ENCODE results near the gene PLEKHA3.

DNA sequence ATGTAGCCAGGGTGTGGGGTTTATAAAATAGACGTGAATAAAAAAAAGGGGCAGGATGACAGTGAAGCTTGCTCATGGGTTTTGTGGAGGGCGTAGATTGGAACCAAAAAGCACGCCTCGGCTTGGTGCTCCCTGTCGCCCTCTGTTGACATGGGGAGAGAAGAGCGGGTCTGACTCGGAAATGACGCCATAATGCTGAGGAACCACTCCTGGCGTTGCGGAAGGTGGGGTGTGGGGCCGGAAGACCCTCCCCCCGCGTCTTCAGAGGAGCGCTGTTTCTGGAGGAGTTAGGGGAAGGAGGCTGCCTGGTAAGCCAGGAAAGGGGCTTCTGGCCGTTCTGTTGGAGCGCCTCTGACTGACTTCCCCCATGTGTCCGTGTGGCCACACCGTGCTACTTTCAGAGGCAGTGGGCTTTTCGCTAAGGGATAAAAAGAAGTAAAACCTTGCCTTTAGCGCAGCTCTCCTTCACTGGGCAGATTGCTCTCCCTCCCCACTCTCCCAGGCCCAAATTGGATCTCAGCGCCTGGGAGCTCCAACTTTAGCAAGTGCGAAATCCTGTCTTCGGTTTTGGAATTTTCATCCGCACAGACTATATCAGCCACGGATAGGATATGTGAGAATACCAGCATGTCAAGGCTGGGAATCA, 42.8 kb downstream of the PLEKHA3 start:
- TF ChIP-seq POLR2AphosphoS5 (IDR thresholded peaks at IDR 0.05; ENCODE audit: low read depth) (peak; percentile 96), CTCF (conservative IDR thresholded peaks at IDR 0.05; ENCODE audit: low read depth in 2 of 2) (peak; percentile 67 to 90), REST (IDR thresholded peaks at IDR 0.05; ENCODE audit: unreplicated experiment) (no peak)

Data from GM23338 (cell line).